ENCODE data around the gene CLEC4F.

CLEC4F gene

GRCh38 chr2:70817284-70817954, 3.0 kb downstream of the CLEC4F start:
- no peak for DNase-seq (ENCODE audit: low read depth)
- TF ChIP-seq, protein P1, sequence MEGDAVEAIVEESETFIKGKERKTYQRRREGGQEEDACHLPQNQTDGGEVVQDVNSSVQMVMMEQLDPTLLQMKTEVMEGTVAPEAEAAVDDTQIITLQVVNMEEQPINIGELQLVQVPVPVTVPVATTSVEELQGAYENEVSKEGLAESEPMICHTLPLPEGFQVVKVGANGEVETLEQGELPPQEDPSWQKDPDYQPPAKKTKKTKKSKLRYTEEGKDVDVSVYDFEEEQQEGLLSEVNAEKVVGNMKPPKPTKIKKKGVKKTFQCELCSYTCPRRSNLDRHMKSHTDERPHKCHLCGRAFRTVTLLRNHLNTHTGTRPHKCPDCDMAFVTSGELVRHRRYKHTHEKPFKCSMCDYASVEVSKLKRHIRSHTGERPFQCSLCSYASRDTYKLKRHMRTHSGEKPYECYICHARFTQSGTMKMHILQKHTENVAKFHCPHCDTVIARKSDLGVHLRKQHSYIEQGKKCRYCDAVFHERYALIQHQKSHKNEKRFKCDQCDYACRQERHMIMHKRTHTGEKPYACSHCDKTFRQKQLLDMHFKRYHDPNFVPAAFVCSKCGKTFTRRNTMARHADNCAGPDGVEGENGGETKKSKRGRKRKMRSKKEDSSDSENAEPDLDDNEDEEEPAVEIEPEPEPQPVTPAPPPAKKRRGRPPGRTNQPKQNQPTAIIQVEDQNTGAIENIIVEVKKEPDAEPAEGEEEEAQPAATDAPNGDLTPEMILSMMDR (conservative IDR thresholded peaks at IDR 0.05; ENCODE audit: control insufficient read depth, insufficient read depth, low read depth, low read length) = no peak
- no peak overlapping the region for H3K4me3 ChIP-seq (ENCODE audit: control insufficient read depth, low read depth, low read length)

- DNase-seq (ENCODE audit: low read depth) = no peak
- TF ChIP-seq, protein P1 (conservative IDR thresholded peaks at IDR 0.05; ENCODE audit: control insufficient read depth, insufficient read depth, low read depth, low read length) = no peak
- H3K4me3 ChIP-seq (ENCODE audit: control insufficient read depth, low read depth, low read length) = no peak overlapping the region
Measured at GRCh38 chr2:70816726-70817125, 3.7 kb downstream of the CLEC4F start.

DNA sequence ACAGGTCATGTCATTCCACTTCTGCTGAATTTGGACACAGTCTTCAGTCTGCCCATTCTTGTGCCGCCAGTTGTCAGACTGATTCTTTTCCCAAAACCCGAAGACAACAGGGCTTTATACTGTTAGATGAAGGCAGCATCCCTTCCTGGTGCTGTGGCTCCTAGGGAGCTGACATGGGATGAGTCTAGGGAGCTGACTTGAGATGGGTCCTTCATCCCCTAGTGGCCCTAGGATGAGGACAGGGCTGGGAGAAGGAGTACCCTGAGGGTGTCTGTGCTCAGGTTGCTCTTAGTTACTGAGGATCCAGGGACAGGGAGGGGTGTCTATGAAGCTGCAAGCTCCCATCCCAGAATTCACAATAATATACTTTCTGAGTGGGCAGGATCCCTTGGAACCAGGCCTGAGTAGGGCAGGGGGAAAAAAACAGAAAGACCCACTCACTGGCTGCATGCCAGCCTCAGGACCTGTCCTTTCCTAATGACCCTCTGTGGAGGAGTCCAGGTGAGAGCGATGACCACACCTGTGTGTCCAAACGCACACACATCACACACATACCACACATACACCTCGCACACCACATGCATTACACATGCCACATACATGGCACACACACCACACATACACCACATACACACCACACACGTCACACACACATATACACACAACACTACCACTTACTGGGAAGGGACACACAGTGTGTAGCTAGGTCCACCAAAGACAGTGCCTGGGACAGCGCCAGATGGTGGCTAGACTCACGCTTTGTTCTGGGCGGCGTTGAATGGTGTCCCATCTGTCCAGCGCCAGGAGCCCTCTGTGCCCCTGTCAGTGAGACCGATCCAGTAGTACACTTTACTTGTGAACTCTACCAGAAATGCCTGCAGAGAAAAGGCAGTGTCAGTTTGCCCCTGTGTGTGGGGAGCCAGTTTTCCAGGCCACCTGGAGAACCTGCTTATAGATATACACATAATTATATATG, 11.1 kb downstream of the CLEC4F start:
- no peak overlapping the region for H3K4me3 ChIP-seq (ENCODE audit: control insufficient read depth, low read depth, low read length)
- TF ChIP-seq, protein P1 (conservative IDR thresholded peaks at IDR 0.05; ENCODE audit: control insufficient read depth, insufficient read depth, low read depth, low read length) = no peak
- no peak for DNase-seq (ENCODE audit: low read depth)

GRCh38 chr2:70807828-70808118, 12.6 kb downstream of the CLEC4F start:
- TF ChIP-seq, protein P1 (conservative IDR thresholded peaks at IDR 0.05; ENCODE audit: control insufficient read depth, insufficient read depth, low read depth, low read length) = no peak
- no peak overlapping the region for H3K4me3 ChIP-seq (ENCODE audit: control insufficient read depth, low read depth, low read length)
- no peak for DNase-seq (ENCODE audit: low read depth)

DNA sequence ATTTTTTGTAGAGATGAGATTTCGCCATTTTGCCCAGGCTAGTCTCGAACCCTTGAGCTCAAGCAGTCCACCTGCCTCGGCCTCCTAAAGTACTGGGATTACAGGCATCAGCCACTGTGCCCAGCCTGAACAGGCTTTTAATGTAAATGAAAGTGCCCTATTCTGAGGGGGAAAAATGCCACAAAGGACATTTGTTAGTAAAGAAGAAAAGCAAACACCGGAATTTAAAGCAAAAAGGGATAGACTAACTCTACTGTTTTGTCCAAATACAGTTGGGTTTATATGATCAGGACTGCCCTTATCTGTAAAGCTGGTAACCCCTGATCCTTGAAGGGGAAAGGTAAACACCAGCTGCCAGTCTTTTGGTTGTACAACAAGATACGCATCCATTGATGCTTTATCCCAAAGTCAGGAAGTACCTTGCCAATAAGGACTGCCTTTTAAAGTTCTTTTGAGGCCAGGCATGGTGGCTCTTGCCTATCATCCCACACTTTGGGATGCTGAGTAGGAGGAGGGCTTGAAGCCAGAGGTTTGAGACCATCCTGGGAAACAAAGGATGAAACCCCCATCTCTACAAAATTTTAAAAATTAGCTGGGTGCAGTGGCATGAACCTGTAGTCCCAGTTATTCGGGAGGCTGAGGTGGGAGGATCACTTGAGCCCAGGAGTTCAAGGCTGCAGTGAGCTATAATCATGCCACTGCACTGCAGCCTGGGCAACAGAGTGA, 13.1 kb downstream of the CLEC4F start:
- TF ChIP-seq, protein P1 (conservative IDR thresholded peaks at IDR 0.05; ENCODE audit: control insufficient read depth, insufficient read depth, low read depth, low read length) = no peak
- no peak for DNase-seq (ENCODE audit: low read depth)
- no peak overlapping the region for H3K4me3 ChIP-seq (ENCODE audit: control insufficient read depth, low read depth, low read length)

DNA sequence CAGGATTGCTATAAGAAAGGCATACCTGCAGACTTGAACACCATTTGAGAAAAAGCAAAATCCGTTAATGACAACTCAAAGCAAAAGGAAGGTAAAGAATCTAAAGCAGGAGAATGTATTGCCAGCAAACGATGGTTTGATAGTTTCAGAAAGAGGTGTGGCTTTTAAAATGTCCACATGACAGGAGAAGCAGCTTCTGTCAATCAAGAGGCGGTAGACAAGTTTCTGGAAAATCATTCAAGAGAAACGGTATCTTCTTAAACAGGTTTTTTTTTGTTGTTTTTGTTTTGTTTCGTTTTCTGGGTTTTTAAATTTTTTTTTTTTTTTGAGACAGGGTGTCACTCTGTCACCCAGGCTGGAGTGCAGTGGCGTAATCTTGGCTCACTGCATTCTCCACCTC, 13.8 kb downstream of the CLEC4F start:
- H3K4me3 ChIP-seq (ENCODE audit: control insufficient read depth, low read depth, low read length) = no peak overlapping the region
- no peak for DNase-seq (ENCODE audit: low read depth)
- TF ChIP-seq, protein P1 (conservative IDR thresholded peaks at IDR 0.05; ENCODE audit: control insufficient read depth, insufficient read depth, low read depth, low read length) = no peak

All from fibroblast of mammary gland (primary cell).